Measurements from ENCODE around the gene PGAP1. TPM values are rescaled to one million over a fixed set of nuclear protein-coding genes. Genes with fewer than 3 reads are reported as not detected.

Gene PGAP1, protein sequence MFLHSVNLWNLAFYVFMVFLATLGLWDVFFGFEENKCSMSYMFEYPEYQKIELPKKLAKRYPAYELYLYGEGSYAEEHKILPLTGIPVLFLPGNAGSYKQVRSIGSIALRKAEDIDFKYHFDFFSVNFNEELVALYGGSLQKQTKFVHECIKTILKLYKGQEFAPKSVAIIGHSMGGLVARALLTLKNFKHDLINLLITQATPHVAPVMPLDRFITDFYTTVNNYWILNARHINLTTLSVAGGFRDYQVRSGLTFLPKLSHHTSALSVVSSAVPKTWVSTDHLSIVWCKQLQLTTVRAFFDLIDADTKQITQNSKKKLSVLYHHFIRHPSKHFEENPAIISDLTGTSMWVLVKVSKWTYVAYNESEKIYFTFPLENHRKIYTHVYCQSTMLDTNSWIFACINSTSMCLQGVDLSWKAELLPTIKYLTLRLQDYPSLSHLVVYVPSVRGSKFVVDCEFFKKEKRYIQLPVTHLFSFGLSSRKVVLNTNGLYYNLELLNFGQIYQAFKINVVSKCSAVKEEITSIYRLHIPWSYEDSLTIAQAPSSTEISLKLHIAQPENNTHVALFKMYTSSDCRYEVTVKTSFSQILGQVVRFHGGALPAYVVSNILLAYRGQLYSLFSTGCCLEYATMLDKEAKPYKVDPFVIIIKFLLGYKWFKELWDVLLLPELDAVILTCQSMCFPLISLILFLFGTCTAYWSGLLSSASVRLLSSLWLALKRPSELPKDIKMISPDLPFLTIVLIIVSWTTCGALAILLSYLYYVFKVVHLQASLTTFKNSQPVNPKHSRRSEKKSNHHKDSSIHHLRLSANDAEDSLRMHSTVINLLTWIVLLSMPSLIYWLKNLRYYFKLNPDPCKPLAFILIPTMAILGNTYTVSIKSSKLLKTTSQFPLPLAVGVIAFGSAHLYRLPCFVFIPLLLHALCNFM
- total RNA-seq: 22.6 and 27.1 TPM in 2 replicates

DNA sequence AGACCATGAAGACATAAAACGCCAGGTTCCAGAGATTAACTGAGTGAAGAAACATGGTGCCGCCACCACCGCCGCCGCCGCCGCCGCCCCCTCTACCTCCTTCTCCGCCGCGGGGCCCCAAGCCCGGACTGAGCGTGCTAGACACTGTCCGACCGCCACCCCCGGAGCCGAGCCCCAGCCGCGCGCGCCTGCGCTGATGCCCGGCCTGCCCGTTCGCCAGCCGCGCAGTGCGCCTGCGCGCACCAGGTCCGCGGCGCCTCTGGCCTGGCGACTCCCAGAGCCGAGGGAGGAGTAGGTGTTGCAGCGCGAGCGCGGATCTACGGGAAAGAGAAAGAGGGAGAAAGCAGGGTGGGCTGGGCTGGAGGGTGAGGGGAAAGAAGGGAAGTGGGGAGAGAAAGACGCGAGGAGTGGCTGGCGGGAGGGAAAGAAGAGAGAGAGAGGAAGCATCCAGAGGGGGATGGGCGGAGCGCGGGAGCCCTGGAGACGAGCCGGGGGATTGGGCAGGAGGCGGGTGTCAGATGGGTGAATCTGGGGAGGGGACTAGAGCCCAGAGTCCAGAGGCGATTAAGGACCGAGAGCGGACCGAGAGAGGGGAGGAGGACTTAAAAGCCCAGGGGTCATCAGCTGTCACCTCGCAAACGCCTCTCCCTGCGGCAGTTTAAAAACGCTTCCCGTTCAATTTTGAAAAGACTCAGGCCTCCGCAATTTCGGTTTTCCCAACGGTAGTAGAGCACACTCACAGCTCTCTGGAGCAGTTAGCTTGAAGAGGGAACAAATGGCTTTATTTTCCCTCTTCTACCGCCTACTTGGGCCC lies at the start of gene PGAP1:
PGAP1 (minus strand) TSS at position 146 of the 814 bp plus-strand sequence; CDS start at position 55, 91 bp downstream.
- Mint-ChIP-seq H3K27ac (peak within 1 kb of the TSS; percentile 100), H3K36me3 (ENCODE audit: low read depth) (peaks cover 14% of the 10 kb centered on the region), H3K4me3 (peak within 1 kb of the TSS; percentile 100), H3K4me1 (peaks cover 46% of the 10 kb centered on the region), H3K9me3 (no peaks in the 10 kb centered on the region), H3K27me3 (no peaks in the 10 kb centered on the region)
- DNase-seq: peak; percentile 97
- intact Hi-C loops (cut with micrococcal nuclease): loop anchor here (1.0 to 10.0 kb wide), 13 partner anchors 36 to 1392 kb away; partner anchors contain the start of genes COQ10B, GTF3C3, HSPD1 and SF3B1

DNA sequence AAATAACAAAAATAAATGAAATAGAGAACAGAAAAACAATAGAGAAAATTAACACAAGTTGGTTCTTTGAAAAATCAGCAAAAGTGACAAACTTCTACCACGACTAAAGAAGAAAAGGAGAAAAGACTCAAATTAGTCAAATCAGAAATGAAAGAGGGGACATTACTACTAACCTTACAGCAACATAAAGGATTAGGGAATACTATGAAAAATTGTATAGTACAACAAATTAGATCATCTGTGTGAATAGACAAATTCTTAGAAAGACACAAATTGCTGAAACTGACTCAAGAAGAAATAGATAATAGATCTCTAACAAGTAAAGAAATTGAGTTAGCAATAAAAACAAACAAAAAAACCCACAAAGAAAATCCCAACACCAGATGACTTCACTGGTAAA lies 48.5 kb upstream of the PGAP1 start:
- intact Hi-C loops (cut with micrococcal nuclease): no loop called here
- peaks cover 7% of the 10 kb centered on the region for H3K9me3 Mint-ChIP-seq
- no peak overlapping the region for H3K4me3 Mint-ChIP-seq
- H3K27ac Mint-ChIP-seq: no peak overlapping the region
- H3K4me1 Mint-ChIP-seq: peaks cover 21% of the 10 kb centered on the region
- no peak for DNase-seq
- no peaks in the 10 kb centered on the region for H3K27me3 Mint-ChIP-seq
- peaks cover 13% of the 10 kb centered on the region for H3K36me3 Mint-ChIP-seq (ENCODE audit: low read depth)

GRCh38 chr2:196971574-196972279 lies 45.2 kb upstream of the PGAP1 start:
- Mint-ChIP-seq H3K4me1 (peaks cover 24% of the 10 kb centered on the region), H3K9me3 (peaks cover 11% of the 10 kb centered on the region), H3K27me3 (no peaks in the 10 kb centered on the region), H3K27ac (no peak overlapping the region), H3K4me3 (no peak overlapping the region), H3K36me3 (ENCODE audit: low read depth) (peaks cover 12% of the 10 kb centered on the region)
- intact Hi-C loops (cut with micrococcal nuclease): loop anchor here (2.0 kb wide), 1 partner anchor 17 kb away; no protein-coding TSS in a partner anchor
- no peak for DNase-seq

- H3K4me1 Mint-ChIP-seq: peaks cover 22% of the 10 kb centered on the region
- H3K27me3 Mint-ChIP-seq: no peaks in the 10 kb centered on the region
- H3K27ac Mint-ChIP-seq: peak overlapping the region; percentile 40
- peaks cover 11% of the 10 kb centered on the region for H3K9me3 Mint-ChIP-seq
- no peak for DNase-seq
- intact Hi-C loops (cut with micrococcal nuclease): loop anchor here (1.0 kb wide), 1 partner anchor 8 kb away; no protein-coding TSS in a partner anchor
- H3K36me3 Mint-ChIP-seq (ENCODE audit: low read depth): peaks cover 10% of the 10 kb centered on the region
- H3K4me3 Mint-ChIP-seq: no peak overlapping the region
These were observed 43.6 kb upstream of the PGAP1 start for GRCh38 chr2:196970099-196970498.

GRCh38 chr2:196968516-196968915 lies 42.0 kb upstream of the PGAP1 start:
- Mint-ChIP-seq H3K4me1 (peaks cover 20% of the 10 kb centered on the region), H3K9me3 (peaks cover 11% of the 10 kb centered on the region), H3K27ac (no peak overlapping the region), H3K27me3 (no peaks in the 10 kb centered on the region), H3K4me3 (no peak overlapping the region), H3K36me3 (ENCODE audit: low read depth) (peaks cover 6% of the 10 kb centered on the region)
- intact Hi-C loops (cut with micrococcal nuclease): no loop called here
- DNase-seq: no peak

DNA sequence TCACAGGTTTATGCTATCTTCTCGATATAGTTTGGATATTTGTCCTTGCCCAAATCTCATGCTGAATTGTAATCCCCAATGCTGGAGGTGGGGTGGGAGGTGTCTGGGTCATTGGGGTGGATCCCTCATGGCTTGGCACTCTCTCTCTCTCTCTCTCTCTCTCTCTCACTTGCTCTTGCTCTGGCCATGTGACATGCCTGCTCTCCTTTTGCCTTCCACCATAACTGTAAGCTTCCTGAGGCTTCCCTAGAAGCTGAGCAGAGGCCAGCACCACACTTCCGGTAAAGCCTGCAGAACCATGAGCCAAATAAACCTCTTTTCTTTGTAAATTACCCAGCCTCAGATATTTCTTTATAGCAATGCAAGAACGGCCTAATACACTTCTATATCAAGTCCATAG lies 41.3 kb upstream of the PGAP1 start:
- H3K36me3 Mint-ChIP-seq (ENCODE audit: low read depth): peaks cover 6% of the 10 kb centered on the region
- peaks cover 24% of the 10 kb centered on the region for H3K4me1 Mint-ChIP-seq
- intact Hi-C loops (cut with micrococcal nuclease): no loop called here
- H3K4me3 Mint-ChIP-seq: no peak overlapping the region
- no peaks in the 10 kb centered on the region for H3K27me3 Mint-ChIP-seq
- DNase-seq: no peak
- no peak overlapping the region for H3K27ac Mint-ChIP-seq
- H3K9me3 Mint-ChIP-seq: peaks cover 11% of the 10 kb centered on the region

- no peak overlapping the region for H3K27ac Mint-ChIP-seq
- H3K9me3 Mint-ChIP-seq: peaks cover 16% of the 10 kb centered on the region
- peaks cover 29% of the 10 kb centered on the region for H3K4me1 Mint-ChIP-seq
- H3K4me3 Mint-ChIP-seq: no peak overlapping the region
- no peak for DNase-seq
- peaks cover 6% of the 10 kb centered on the region for H3K36me3 Mint-ChIP-seq (ENCODE audit: low read depth)
- intact Hi-C loops (cut with micrococcal nuclease): no loop called here
- no peaks in the 10 kb centered on the region for H3K27me3 Mint-ChIP-seq
These were observed 40.6 kb upstream of the PGAP1 start for GRCh38 chr2:196967116-196967515.

GRCh38 chr2:196966061-196966460 lies 39.6 kb upstream of the PGAP1 start:
- Mint-ChIP-seq H3K4me1 (peaks cover 36% of the 10 kb centered on the region), H3K27ac (no peak overlapping the region), H3K36me3 (ENCODE audit: low read depth) (peaks cover 6% of the 10 kb centered on the region), H3K4me3 (no peak overlapping the region), H3K27me3 (no peaks in the 10 kb centered on the region), H3K9me3 (peaks cover 23% of the 10 kb centered on the region)
- no peak for DNase-seq
- intact Hi-C loops (cut with micrococcal nuclease): no loop called here

DNA sequence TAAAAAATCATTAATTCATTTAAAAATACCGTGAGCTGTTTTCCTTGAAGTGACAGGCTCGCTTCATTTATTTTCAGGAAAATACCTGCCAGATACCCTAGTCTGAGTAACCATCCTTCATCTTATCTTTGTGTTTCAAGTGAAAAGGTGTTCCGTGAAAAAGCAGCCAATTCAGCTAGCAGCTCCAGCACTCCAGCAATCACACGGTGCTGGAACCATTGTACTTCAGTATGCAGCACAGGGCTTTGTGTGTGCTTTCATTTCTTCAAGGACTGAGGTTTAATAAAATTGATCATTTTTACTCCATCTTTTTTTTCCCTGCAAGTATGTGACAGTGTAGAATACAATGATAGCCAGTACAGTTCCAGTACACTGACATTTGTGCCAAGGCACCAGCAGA lies 39.1 kb upstream of the PGAP1 start:
- Mint-ChIP-seq H3K9me3 (peaks cover 23% of the 10 kb centered on the region), H3K36me3 (ENCODE audit: low read depth) (peaks cover 8% of the 10 kb centered on the region), H3K27me3 (no peaks in the 10 kb centered on the region), H3K27ac (no peak overlapping the region), H3K4me1 (peaks cover 37% of the 10 kb centered on the region), H3K4me3 (no peak overlapping the region)
- intact Hi-C loops (cut with micrococcal nuclease): no loop called here
- DNase-seq: no peak

GRCh38 chr2:196963961-196964360 lies 37.5 kb upstream of the PGAP1 start:
- no peak for DNase-seq
- Mint-ChIP-seq H3K4me1 (peaks cover 30% of the 10 kb centered on the region), H3K27me3 (no peaks in the 10 kb centered on the region), H3K9me3 (peaks cover 31% of the 10 kb centered on the region), H3K27ac (no peak overlapping the region), H3K36me3 (ENCODE audit: low read depth) (peaks cover 14% of the 10 kb centered on the region), H3K4me3 (no peak overlapping the region)
- intact Hi-C loops (cut with micrococcal nuclease): no loop called here

- no peak overlapping the region for H3K4me3 Mint-ChIP-seq
- H3K27ac Mint-ChIP-seq: peak overlapping the region; percentile 83
- DNase-seq: no peak
- intact Hi-C loops (cut with micrococcal nuclease): no loop called here
- peaks cover 24% of the 10 kb centered on the region for H3K4me1 Mint-ChIP-seq
- H3K9me3 Mint-ChIP-seq: peaks cover 33% of the 10 kb centered on the region
- peaks cover 14% of the 10 kb centered on the region for H3K36me3 Mint-ChIP-seq (ENCODE audit: low read depth)
- no peaks in the 10 kb centered on the region for H3K27me3 Mint-ChIP-seq
These were observed 36.5 kb upstream of the PGAP1 start for GRCh38 chr2:196963043-196963442.

DNA sequence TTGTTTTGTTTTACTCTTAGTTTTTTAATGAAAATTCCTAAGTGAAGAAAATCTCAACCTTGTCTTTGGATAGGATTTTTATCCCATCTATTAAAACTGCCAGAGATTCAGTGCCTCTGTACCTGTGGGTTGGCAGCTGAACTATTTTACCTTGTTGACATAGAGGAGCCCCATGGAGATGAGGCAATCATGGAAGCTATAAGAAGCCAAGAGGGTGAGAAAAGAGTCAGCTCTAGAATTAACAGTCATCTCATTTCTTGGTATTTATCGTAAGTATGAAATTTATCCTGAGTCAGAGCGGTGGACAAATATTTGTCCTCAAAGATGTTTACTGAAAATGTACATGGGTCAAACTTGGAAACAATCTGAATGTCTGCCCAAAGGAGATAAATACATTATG lies 35.8 kb upstream of the PGAP1 start:
- DNase-seq: no peak
- Mint-ChIP-seq H3K27me3 (no peaks in the 10 kb centered on the region), H3K4me3 (peak overlapping the region; percentile 65), H3K36me3 (ENCODE audit: low read depth) (peaks cover 11% of the 10 kb centered on the region), H3K27ac (peak overlapping the region; percentile 83), H3K9me3 (peaks cover 28% of the 10 kb centered on the region), H3K4me1 (peaks cover 24% of the 10 kb centered on the region)
- intact Hi-C loops (cut with micrococcal nuclease): loop anchor here (1.0 kb wide), 4 partner anchors 8 to 163 kb away; partner anchors contain the start of gene GTF3C3
